Esophagus squamous epithelium (tissue), 4 donors: ENCODE data around the gene KIAA1671.

Experiments used
- POLR2A ChIP-seq, 4 donors: fragments of 450-650 bp; IDR thresholded peaks; one replicate each; pipeline ENCODE4 v1.6.1; 2017; ENCODE audit warnings: antibody characterized with exemption in 4 of 4, mild to moderate bottlenecking in 4 of 4, moderate library complexity in 3 of 4
- TF ChIP-seq, protein P1 (sequence below), 6 experiments: fragments of 450-650 bp in 4 of 6; fragments of 200-600 bp in 2 of 6; sonication (generic) in 2 of 6; IDR thresholded peaks; one replicate each; pipeline ENCODE4 v1.5.1; 2016 to 2019; ENCODE audit warnings: antibody characterized with exemption in 6 of 6, mild to moderate bottlenecking in 4 of 6, moderate library complexity in 4 of 6

- TF ChIP-seq, protein P1, sequence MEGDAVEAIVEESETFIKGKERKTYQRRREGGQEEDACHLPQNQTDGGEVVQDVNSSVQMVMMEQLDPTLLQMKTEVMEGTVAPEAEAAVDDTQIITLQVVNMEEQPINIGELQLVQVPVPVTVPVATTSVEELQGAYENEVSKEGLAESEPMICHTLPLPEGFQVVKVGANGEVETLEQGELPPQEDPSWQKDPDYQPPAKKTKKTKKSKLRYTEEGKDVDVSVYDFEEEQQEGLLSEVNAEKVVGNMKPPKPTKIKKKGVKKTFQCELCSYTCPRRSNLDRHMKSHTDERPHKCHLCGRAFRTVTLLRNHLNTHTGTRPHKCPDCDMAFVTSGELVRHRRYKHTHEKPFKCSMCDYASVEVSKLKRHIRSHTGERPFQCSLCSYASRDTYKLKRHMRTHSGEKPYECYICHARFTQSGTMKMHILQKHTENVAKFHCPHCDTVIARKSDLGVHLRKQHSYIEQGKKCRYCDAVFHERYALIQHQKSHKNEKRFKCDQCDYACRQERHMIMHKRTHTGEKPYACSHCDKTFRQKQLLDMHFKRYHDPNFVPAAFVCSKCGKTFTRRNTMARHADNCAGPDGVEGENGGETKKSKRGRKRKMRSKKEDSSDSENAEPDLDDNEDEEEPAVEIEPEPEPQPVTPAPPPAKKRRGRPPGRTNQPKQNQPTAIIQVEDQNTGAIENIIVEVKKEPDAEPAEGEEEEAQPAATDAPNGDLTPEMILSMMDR (IDR thresholded peaks at IDR 0.05), result no peak
- TF ChIP-seq POLR2A (IDR thresholded peaks at IDR 0.05), result no peak
Observed at GRCh38 chr22:24954114-24954463, 1.6 kb downstream of the KIAA1671 start.
